ENCODE measurements around the gene KRTAP5-7. TPM values are rescaled to one million over a fixed set of nuclear protein-coding genes. Genes with fewer than 3 reads are reported as not detected.
"Not testable (repeated sequence)": the region's sequence is repeated elsewhere in the genome, so short reads cannot be mapped to it uniquely, and the experiment has no call there.

KRTAP5-7 gene
- total RNA-seq, 1 experiment from 2014 or later = not detected

DNA sequence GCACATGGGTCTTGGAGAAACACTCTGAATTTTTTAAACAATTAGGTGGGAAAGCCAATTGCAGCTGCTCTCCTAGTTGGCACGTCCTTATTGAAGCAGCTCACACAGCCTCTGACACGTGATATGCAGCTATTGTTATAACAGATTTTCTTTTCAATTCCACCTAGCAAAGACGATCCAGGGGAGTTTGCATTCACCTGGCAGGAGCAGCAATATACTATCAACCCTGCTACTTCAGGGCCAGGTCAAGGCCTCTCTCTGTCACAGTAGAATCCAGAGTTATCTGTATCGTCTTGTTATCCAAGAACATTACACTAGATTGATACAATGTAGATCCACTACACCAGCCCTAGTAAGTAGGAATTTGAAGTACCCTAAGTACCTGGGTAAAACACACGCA is 47.4 kb downstream of the KRTAP5-7 start:
- no peaks in the 10 kb centered on the region for H3K27me3 Mint-ChIP-seq (ENCODE audit: insufficient read depth, unreplicated experiment)
- TF ChIP-seq CTCF (IDR thresholded peaks at IDR 0.05; ENCODE audit: insufficient read depth in 1 of 2, low read depth in 1 of 2, low read length in 1 of 2, severe bottlenecking in 1 of 2, unreplicated experiment in 1 of 2) = no peak
- ChIA-PET POLR2A (no interaction called here), CTCF (interaction anchor here (0.6 kb wide), 1 partner anchor 156 kb away, joined by 3 read pairs; no protein-coding TSS in a partner anchor)
- H3K27ac Mint-ChIP-seq (ENCODE audit: unreplicated experiment) = no peak overlapping the region
- no peaks in the 10 kb centered on the region for H3K9me3 Mint-ChIP-seq (ENCODE audit: unreplicated experiment)
- no peak overlapping the region for H3K4me3 ChIP-seq (ENCODE audit: low read depth, low read length)
- H3K27me3 ChIP-seq (replicated peaks; ENCODE audit: control insufficient read depth, insufficient read depth, low read length) = no peaks in the 10 kb centered on the region
- H3K4me3 Mint-ChIP-seq (ENCODE audit: unreplicated experiment) = no peak overlapping the region
- no TSS peak for BruUV-seq (replicated peaks)
- no peaks in the 10 kb centered on the region for H3K9me3 ChIP-seq
- H3K4me1 ChIP-seq = peaks cover 6% of the 10 kb centered on the region
- no peaks in the 10 kb centered on the region for H3K36me3 Mint-ChIP-seq (ENCODE audit: insufficient read depth, unreplicated experiment)
- intact Hi-C loops (cut with micrococcal nuclease; ENCODE audit: unreplicated experiment) = no loop called here
- H3K36me3 ChIP-seq (ENCODE audit: control insufficient read depth, insufficient read depth, low read length) = no peaks in the 10 kb centered on the region
- peaks cover 6% of the 10 kb centered on the region for H3K4me1 Mint-ChIP-seq (ENCODE audit: low read depth, unreplicated experiment)
- no peak for DNase-seq

DNA sequence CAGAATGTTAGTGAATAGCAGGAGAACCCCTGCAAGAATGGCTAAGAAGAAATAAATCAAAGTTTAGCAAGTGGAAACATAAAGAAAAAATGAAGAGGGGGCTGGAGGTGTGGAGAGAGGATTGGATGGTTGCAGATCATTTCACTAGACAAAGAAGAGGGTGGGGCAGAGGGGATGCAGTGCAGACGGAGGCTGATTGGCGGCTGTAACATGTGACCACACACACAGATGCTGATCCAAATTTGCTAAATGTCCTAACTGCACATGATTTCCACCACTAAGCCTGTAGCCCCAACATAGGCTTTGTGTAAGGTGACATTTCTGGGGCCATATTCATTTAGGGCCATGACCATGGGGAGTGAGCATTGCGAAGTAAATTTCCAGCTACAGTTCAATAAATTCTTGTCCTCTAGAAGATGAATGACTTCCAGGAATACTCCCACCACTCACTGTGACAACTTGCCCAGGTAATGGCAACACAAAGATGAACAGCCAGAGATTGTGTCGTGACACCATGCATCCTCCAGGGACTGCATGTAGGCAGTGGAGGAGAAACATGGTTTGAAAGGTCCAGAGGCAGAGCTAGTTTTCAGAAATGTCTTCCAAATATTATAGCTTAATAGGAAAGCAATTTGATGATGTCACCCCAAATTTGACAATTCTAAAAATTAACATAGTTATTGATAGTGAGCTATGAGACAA is 48.8 kb downstream of the KRTAP5-7 start:
- CTCF ChIA-PET = interaction anchor here (0.5 kb wide), 1 partner anchor 46 kb away, joined by 3 read pairs; no protein-coding TSS in a partner anchor

DNA sequence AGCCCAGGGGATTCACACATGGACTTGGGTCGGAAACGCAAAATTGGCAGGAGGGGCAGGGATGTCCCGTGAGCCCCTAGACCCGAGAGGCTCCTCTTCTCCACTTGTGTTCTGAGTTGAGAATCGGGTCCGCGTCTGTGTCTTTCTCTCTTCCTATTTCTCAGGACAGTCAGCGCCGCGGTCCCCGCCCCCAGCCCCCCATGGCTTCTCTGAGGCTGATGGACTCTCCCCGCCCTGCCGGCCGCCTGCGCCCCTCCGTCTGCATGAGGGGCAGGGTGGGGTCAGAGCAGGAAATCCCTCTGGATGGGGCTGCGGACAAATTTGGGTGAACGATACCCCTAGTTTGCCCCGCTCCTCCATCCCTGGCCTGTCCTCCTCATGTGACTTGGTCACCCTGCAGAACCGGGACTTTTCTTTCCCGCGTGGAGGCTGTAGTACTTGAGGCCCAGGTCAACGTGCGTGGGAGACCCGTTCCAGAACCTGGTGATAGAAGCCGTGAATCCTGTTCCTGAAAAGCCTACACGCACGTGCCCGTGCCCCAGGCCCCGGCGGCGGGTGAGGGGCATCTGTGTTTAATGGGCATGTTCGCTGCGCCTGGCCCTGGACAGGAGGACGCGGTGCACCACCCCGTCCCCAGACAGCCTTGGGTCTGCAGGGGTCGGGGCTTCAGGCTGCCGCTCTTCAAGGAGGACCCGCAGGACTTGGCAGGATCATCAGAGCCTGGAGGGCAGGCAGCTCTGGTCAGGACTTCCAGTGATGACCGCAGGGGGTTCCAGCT is 49.8 kb downstream of the KRTAP5-7 start:
- H3K9me3 ChIP-seq; DNase-seq; BruUV-seq (replicated peaks); POLR2A ChIA-PET; H3K4me3 ChIP-seq (ENCODE audit: low read depth, low read length); H3K27ac Mint-ChIP-seq (ENCODE audit: unreplicated experiment); H3K27me3 ChIP-seq (replicated peaks; ENCODE audit: control insufficient read depth, insufficient read depth, low read length); intact Hi-C loops (cut with micrococcal nuclease; ENCODE audit: unreplicated experiment); H3K36me3 Mint-ChIP-seq (ENCODE audit: insufficient read depth, unreplicated experiment); H3K9me3 Mint-ChIP-seq (ENCODE audit: unreplicated experiment); CTCF ChIA-PET; H3K36me3 ChIP-seq (ENCODE audit: control insufficient read depth, insufficient read depth, low read length); H3K4me1 Mint-ChIP-seq (ENCODE audit: low read depth, unreplicated experiment); H3K4me3 Mint-ChIP-seq (ENCODE audit: unreplicated experiment); H3K27me3 Mint-ChIP-seq (ENCODE audit: insufficient read depth, unreplicated experiment): not testable (repeated sequence)
- peaks cover 17% of the 10 kb centered on the region for H3K4me1 ChIP-seq

More for the DNA sequence above, 48.8 kb downstream of the KRTAP5-7 start:
- no peak overlapping the region for H3K27ac Mint-ChIP-seq (ENCODE audit: unreplicated experiment)
- H3K4me3 Mint-ChIP-seq (ENCODE audit: unreplicated experiment) = no peak overlapping the region
- no TSS peak for BruUV-seq (replicated peaks)
- no peak for TF ChIP-seq CTCF (IDR thresholded peaks at IDR 0.05; ENCODE audit: insufficient read depth in 1 of 2, low read depth in 1 of 2, low read length in 1 of 2, severe bottlenecking in 1 of 2, unreplicated experiment in 1 of 2)
- H3K36me3 Mint-ChIP-seq (ENCODE audit: insufficient read depth, unreplicated experiment) = no peaks in the 10 kb centered on the region
- H3K9me3 ChIP-seq = no peaks in the 10 kb centered on the region
- H3K4me3 ChIP-seq (ENCODE audit: low read depth, low read length) = no peak overlapping the region
- no peaks in the 10 kb centered on the region for H3K27me3 Mint-ChIP-seq (ENCODE audit: insufficient read depth, unreplicated experiment)
- intact Hi-C loops (cut with micrococcal nuclease; ENCODE audit: unreplicated experiment) = no loop called here
- DNase-seq = no peak
- H3K4me1 Mint-ChIP-seq (ENCODE audit: low read depth, unreplicated experiment) = peaks cover 3% of the 10 kb centered on the region
- H3K4me1 ChIP-seq = peaks cover 18% of the 10 kb centered on the region
- POLR2A ChIA-PET = no interaction called here
- H3K9me3 Mint-ChIP-seq (ENCODE audit: unreplicated experiment) = no peaks in the 10 kb centered on the region
- H3K27me3 ChIP-seq (replicated peaks; ENCODE audit: control insufficient read depth, insufficient read depth, low read length) = no peaks in the 10 kb centered on the region
- no peaks in the 10 kb centered on the region for H3K36me3 ChIP-seq (ENCODE audit: control insufficient read depth, insufficient read depth, low read length)
